Adrenal gland (tissue), 12 donors: Measurements from ENCODE around the gene LRRC61. TPM values are rescaled to one million over a fixed set of nuclear protein-coding genes. Genes with fewer than 3 reads are reported as not detected.
A peak's percentile ranks its signal among the peaks of the same experiment; 100 is the strongest.

ENCODE experiments used
- DNase-seq, 7 donors: peaks; one replicate each; pipeline ENCODE4 v3.0.0-alpha.2; 2019 to 2020
- H3K27ac ChIP-seq, 5 donors: fragments of 200-600 bp; sonication (generic) in 4 of 5; 1 replicate in 3 of 5; 2 replicates in 2 of 5; pipeline versions ENCODE4 v1.5.1 to v1.8.0; 2016 to 2020; ENCODE audit warnings: mild to moderate bottlenecking in 1 of 5
- H3K27me3 ChIP-seq: fragments of 200-600 bp; 2 replicates; pipeline ENCODE4 v1.8.0; 2021
- H3K36me3 ChIP-seq, 2 donors: fragments of 200-600 bp; replicated peaks in 1 of 2; 1 replicate in 1 of 2; 2 replicates in 1 of 2; pipeline versions ENCODE4 v1.5.1 to v1.8.0; 2018 to 2022
- H3K4me1 ChIP-seq, 2 donors: fragments of 200-600 bp; replicated peaks in 1 of 2; 1 replicate in 1 of 2; 2 replicates in 1 of 2; pipeline versions ENCODE4 v1.5.1 to v1.8.0; 2018 to 2021
- H3K4me3 ChIP-seq, 4 donors: fragments of 200-600 bp; sonication (generic) in 3 of 4; one replicate each; pipeline ENCODE4 v1.5.1; 2016 to 2018
- H3K9me3 ChIP-seq, 3 donors: fragments of 200-600 bp; sonication (generic) in 1 of 3; replicated peaks in 1 of 3; 1 replicate in 2 of 3; 2 replicates in 1 of 3; pipeline versions ENCODE4 v1.5.1 to v1.8.0; 2016 to 2021
- POLR2A ChIP-seq, 2 donors: fragments of 450-650 bp; IDR thresholded peaks; one replicate each; pipeline ENCODE4 v1.6.1; 2017; ENCODE audit warnings: antibody characterized with exemption in 2 of 2, mild to moderate bottlenecking in 2 of 2, moderate library complexity in 1 of 2
- WGBS, 4 donors: extraction: QIAGEN DNeasy Blood & Tissue Kit in 2 of 4; methylation state at CpG; one replicate each; pipeline versions ENCODE4 v1.1.5 to v1.1.7; 2013 to 2017; 5-methylcytosine and 5-hydroxymethylcytosine counted together
- intact Hi-C, 2 donors: fragments of 100-400 bp; cut with DNase I; formaldehyde crosslinking; loops; one replicate each; pipeline versions ENCODE4 v1.14.1 to v1.15.0; 2022 to 2023
- polyA plus RNA-seq, 3 donors: library from polyadenylated mRNA; stranded (reverse); fragments of 200-250 nt in 2 of 3; fragments of 350-450 nt in 1 of 3; fragmentation: Illumina TruSeq in 1 of 3; extraction: RNeasy Lipid Tissue Mini Kit (QIAGEN cat#74804) in 1 of 3; gene quantifications; one replicate each; pipeline ENCODE4 v1.2.3, GENCODE V29; 2013 to 2014
- total RNA-seq, 9 donors: library from RNA; depleted of rRNA in 4 of 9; stranded (reverse); fragments of >200 nt in 4 of 9; fragments of 120-200 nt in 1 of 9; fragmentation: NEBNext Ultra II Directional in 1 of 9; extraction: Animal tissue kit (Norgen Biotek cat#: 25700) in 1 of 9; gene quantifications; one replicate each; pipeline versions ENCODE4 v1.1.0 to v1.2.4, GENCODE V29; 2013 to 2023
- TF ChIP-seq, protein P1 (sequence below), 6 experiments: fragments of 450-650 bp in 4 of 6; fragments of 200-600 bp in 2 of 6; sonication (generic) in 1 of 6; IDR thresholded peaks; 1 replicate in 5 of 6; 2 replicates in 1 of 6; pipeline versions ENCODE4 v1.5.1 to v1.8.0; 2016 to 2021; ENCODE audit warnings: antibody characterized with exemption in 6 of 6, mild to moderate bottlenecking in 2 of 6, moderate library complexity in 1 of 6
- donor health status: healthy with polysubstance abuse.
- donor health status: Bipolar disorder and iron deficiency.
- donor health status: DM: yes; HTN: yes; CAD: no.
- donor health status: DM: no; HTN: no; CAD: no.
- donor health status: DM: no; HTN: no; CAD: no.
- donor health status: DM: yes; HTN: yes; CAD: no.

LRRC61 gene
- total and polyA plus RNA-seq, 12 donors, result 8.6 to 1,435 (median 176) TPM

DNA sequence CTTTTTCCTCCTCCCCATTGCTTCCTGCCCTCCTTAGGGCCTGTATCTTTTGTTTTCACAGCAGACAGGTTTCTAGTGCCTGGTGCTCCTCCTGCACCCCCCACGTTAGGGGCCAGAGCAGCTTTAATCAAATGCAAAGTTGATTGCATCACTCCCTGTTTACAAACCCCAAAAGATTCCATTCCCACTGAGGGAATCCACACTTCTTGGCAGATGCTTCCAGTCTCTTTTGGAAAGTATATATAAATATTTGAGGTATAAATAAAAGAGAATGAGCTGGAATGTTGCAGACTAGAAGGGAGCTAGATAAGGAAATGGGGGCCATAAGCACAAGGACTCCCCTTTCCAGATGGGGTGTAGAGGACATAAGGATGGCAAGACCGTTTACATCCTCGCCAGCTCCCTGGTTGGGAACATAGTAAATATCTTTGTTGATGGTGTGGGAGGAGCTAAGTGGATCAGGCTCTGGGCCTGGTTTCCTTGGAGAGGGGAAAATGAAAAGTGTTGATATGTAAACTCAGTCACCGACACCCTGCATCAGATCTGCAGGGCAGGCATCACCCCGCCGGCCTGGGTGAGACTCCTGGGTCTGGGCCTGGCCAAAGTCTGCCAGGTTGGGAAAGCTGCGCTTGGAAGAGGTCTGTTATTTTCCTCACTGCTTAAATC is 12.1 kb downstream of the LRRC61 start:
- Histone ChIP-seq H3K27me3 (no peaks in the 10 kb centered on the region), H3K27ac (peak overlapping the region in 4 of 5 donors; percentile 20 to 91 (median 88))
- WGBS, 4 donors, result 42 to 54% (median 45%) methylated on average over 7 of the region's 7 CpGs

DNA sequence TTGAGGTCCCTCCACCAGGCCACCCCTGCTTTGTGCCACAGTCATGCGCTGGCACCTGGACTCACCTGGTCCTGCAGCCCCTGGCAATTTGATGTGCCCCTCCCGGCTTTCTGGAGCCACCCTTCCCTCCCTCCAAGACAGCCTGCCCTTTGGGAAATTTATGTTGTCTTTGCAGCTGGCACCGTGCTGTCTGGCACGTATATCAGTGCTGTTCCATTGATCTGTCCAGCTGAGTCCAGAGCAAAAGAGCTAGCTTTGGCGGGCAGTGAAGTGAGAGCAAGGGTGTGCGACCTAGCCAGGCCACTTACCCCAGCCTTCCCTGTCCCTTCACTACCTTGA is 12.6 kb downstream of the LRRC61 start:
- Histone ChIP-seq H3K27ac (peak overlapping the region in 4 of 5 donors; percentile 20 to 91 (median 88)), H3K36me3 (peaks cover 0 to 36% of the 10 kb centered on the region in 2 donors), H3K4me1 (peaks cover 29 to 42% of the 10 kb centered on the region in 2 donors), H3K27me3 (no peaks in the 10 kb centered on the region), H3K4me3 (no peak overlapping the region), H3K9me3 (no peaks in the 10 kb centered on the region)
- DNase-seq, result peak in 6 of 7 donors; percentile 55 to 71 (median 62)
- intact Hi-C loops, result loop anchor here in 1 of 2 donors (5.0 kb wide), 1 partner anchor 37 kb away; no protein-coding TSS in a partner anchor
- WGBS, 4 donors, result 46 to 61% (median 48%) methylated on average over 6 of the region's 6 CpGs
- peak in 1 of 2 donors; percentile 26 for TF ChIP-seq POLR2A (IDR thresholded peaks at IDR 0.05)
- TF ChIP-seq, protein P1, sequence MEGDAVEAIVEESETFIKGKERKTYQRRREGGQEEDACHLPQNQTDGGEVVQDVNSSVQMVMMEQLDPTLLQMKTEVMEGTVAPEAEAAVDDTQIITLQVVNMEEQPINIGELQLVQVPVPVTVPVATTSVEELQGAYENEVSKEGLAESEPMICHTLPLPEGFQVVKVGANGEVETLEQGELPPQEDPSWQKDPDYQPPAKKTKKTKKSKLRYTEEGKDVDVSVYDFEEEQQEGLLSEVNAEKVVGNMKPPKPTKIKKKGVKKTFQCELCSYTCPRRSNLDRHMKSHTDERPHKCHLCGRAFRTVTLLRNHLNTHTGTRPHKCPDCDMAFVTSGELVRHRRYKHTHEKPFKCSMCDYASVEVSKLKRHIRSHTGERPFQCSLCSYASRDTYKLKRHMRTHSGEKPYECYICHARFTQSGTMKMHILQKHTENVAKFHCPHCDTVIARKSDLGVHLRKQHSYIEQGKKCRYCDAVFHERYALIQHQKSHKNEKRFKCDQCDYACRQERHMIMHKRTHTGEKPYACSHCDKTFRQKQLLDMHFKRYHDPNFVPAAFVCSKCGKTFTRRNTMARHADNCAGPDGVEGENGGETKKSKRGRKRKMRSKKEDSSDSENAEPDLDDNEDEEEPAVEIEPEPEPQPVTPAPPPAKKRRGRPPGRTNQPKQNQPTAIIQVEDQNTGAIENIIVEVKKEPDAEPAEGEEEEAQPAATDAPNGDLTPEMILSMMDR (IDR thresholded peaks at IDR 0.05), result no peak

More for the DNA sequence above, 12.1 kb downstream of the LRRC61 start:
- peak in 3 of 7 donors; percentile 47 to 63 (median 52) for DNase-seq
- no peaks in the 10 kb centered on the region for H3K9me3 ChIP-seq
- H3K36me3 ChIP-seq, result peaks cover 0 to 41% of the 10 kb centered on the region in 2 donors
- H3K4me3 ChIP-seq, result no peak overlapping the region
- no peak for TF ChIP-seq POLR2A (IDR thresholded peaks at IDR 0.05)
- TF ChIP-seq, protein P1 (IDR thresholded peaks at IDR 0.05), result no peak
- intact Hi-C loops, result loop anchor here in 1 of 2 donors (5.0 kb wide), 1 partner anchor 37 kb away; no protein-coding TSS in a partner anchor
- H3K4me1 ChIP-seq, result peaks cover 29 to 42% of the 10 kb centered on the region in 2 donors

DNA sequence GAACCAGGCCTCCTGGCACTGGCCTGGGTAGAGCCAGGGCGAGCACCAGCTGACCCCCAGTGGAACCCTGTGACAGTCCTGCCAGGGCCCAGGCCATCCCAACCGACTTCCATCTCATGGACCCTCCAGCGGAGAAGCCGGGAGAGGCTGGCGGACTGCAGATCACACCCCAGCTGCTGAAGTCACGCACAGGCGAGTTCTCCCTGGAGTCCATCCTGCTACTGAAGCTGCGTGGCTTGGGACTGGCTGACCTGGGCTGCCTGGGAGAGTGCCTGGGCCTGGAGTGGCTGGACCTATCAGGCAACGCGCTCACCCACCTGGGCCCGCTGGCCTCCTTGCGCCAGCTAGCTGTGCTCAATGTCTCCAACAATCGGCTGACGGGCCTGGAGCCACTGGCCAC is 13.6 kb downstream of the LRRC61 start:
- H3K4me3 ChIP-seq, result no peak overlapping the region
- no peaks in the 10 kb centered on the region for H3K27me3 ChIP-seq
- peak in 4 of 7 donors; percentile 31 to 64 (median 56) for DNase-seq
- WGBS, 4 donors, result 91 to 100% (median 94%) methylated on average over 1 to 14 of the region's 14 CpGs
- H3K36me3 ChIP-seq, result peaks cover 0 to 35% of the 10 kb centered on the region in 2 donors
- intact Hi-C loops, result loop anchor here in 1 of 2 donors (5.0 kb wide), 1 partner anchor 36 kb away; no protein-coding TSS in a partner anchor
- H3K27ac ChIP-seq, result peak overlapping the region in 3 of 5 donors; percentile 87 to 91 (median 90)
- TF ChIP-seq, protein P1 (IDR thresholded peaks at IDR 0.05), result no peak
- TF ChIP-seq POLR2A (IDR thresholded peaks at IDR 0.05), result no peak
- peaks cover 29 to 43% of the 10 kb centered on the region in 2 donors for H3K4me1 ChIP-seq
- H3K9me3 ChIP-seq, result no peaks in the 10 kb centered on the region

DNA sequence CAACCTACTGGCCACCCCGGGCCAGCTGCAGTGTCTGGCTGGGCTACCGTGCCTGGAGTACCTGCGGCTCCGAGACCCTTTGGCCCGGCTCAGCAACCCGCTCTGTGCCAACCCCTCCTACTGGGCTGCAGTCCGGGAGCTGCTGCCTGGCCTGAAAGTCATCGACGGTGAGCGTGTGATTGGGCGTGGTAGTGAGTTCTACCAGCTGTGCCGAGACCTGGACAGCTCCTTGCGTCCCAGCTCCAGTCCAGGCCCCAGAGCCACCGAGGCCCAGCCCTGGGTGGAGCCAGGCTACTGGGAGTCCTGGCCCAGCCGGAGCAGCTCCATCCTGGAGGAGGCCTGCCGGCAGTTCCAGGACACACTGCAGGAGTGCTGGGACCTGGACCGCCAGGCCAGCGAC is 14.0 kb downstream of the LRRC61 start:
- 74 to 89% (median 82%) methylated on average over 4 to 18 of the region's 18 CpGs for WGBS, 4 donors
- Histone ChIP-seq H3K36me3 (peaks cover 0 to 32% of the 10 kb centered on the region in 2 donors), H3K27me3 (no peaks in the 10 kb centered on the region), H3K4me1 (peaks cover 29 to 47% of the 10 kb centered on the region in 2 donors), H3K27ac (peak overlapping the region in 4 of 5 donors; percentile 8 to 91 (median 88)), H3K9me3 (no peaks in the 10 kb centered on the region), H3K4me3 (no peak overlapping the region)
- intact Hi-C loops, result loop anchor here in 1 of 2 donors (5.0 kb wide), 1 partner anchor 35 kb away; no protein-coding TSS in a partner anchor
- TF ChIP-seq, protein P1 (IDR thresholded peaks at IDR 0.05), result no peak
- peak in 1 of 2 donors; percentile 3 for TF ChIP-seq POLR2A (IDR thresholded peaks at IDR 0.05)
- DNase-seq, result peak in 4 of 7 donors; percentile 45 to 65 (median 53)
